ENCODE results near the gene SCNN1G.
A peak's percentile ranks its signal among the peaks of the same experiment; 100 is the strongest.
"Not testable (repeated sequence)": the region's sequence is repeated elsewhere in the genome, so short reads cannot be mapped to it uniquely, and the experiment has no call there.

SCNN1G gene

GRCh38 chr16:23207485-23207884, 24.9 kb downstream of the SCNN1G start:
- no peak for DNase-seq

- no peak for DNase-seq
Observed at GRCh38 chr16:23209606-23210005, 27.1 kb downstream of the SCNN1G start.

GRCh38 chr16:23213831-23214230, 31.3 kb downstream of the SCNN1G start:
- peak; percentile 1 for DNase-seq

- DNase-seq: no peak
Observed at GRCh38 chr16:23214796-23215195, 32.3 kb downstream of the SCNN1G start.

- DNase-seq: peak; percentile 2
Observed at GRCh38 chr16:23215435-23215834, 32.9 kb downstream of the SCNN1G start.

- DNase-seq: no peak
Observed at GRCh38 chr16:23216658-23217246, 34.2 kb downstream of the SCNN1G start.

- no peak for DNase-seq
Observed at GRCh38 chr16:23217646-23218045, 35.1 kb downstream of the SCNN1G start.

- DNase-seq: no peak
Observed at GRCh38 chr16:23222929-23223328, 40.4 kb downstream of the SCNN1G start.

GRCh38 chr16:23223368-23223767, 40.8 kb downstream of the SCNN1G start:
- no peak for DNase-seq

- no peak for DNase-seq
Observed at GRCh38 chr16:23225109-23225508, 42.6 kb downstream of the SCNN1G start.

- DNase-seq: no peak
Observed at GRCh38 chr16:23225634-23226033, 43.1 kb downstream of the SCNN1G start.

- peak; percentile 12 for DNase-seq
Observed at GRCh38 chr16:23227529-23227928, 45.0 kb downstream of the SCNN1G start.

- DNase-seq: no peak
Observed at GRCh38 chr16:23229714-23230113, 47.2 kb downstream of the SCNN1G start.

- DNase-seq: no peak
Observed at GRCh38 chr16:23232806-23233205, 50.3 kb downstream of the SCNN1G start.

GRCh38 chr16:23235176-23235575, 52.6 kb downstream of the SCNN1G start:
- no peak for DNase-seq

- no peak for DNase-seq
Observed at GRCh38 chr16:23236983-23237382, 54.4 kb downstream of the SCNN1G start.

GRCh38 chr16:23240994-23241393, 58.4 kb downstream of the SCNN1G start:
- DNase-seq: no peak

- DNase-seq: no peak
Observed at GRCh38 chr16:23244122-23244521, 61.6 kb downstream of the SCNN1G start.

- no peak for DNase-seq
Observed at GRCh38 chr16:23245268-23245667, 62.7 kb downstream of the SCNN1G start.

- no peak for DNase-seq
Observed at GRCh38 chr16:23248261-23249194, 66.0 kb downstream of the SCNN1G start.

- DNase-seq: no peak
Observed at GRCh38 chr16:23249830-23250229, 67.3 kb downstream of the SCNN1G start.

- DNase-seq: no peak
Observed at GRCh38 chr16:23252310-23252709, 69.8 kb downstream of the SCNN1G start.

- not testable (repeated sequence) for DNase-seq
Observed at GRCh38 chr16:23253650-23254049, 71.1 kb downstream of the SCNN1G start.

- DNase-seq: no peak
Observed at GRCh38 chr16:23254338-23254737, 71.8 kb downstream of the SCNN1G start.

Measured in OCI-M1 (cell line).